ENCODE measurements around the gene SH3BP4. TPM values are rescaled to one million over a fixed set of nuclear protein-coding genes. Genes with fewer than 3 reads are reported as not detected.

Gene SH3BP4
- total and polyA plus RNA-seq, 2 of the 13 experiments (the other 11 are each of a cell fraction or from before 2014, with no cell fraction given): 34.6 to 99.1 TPM

- TF ChIP-seq CENPT (CRISPR knock-in tag; IDR thresholded peaks at IDR 0.05; ENCODE audit: low read depth): peak; percentile 94; the same call in 1 of the 2 replicates
- TF ChIP-seq ZNF552 (CRISPR knock-in tag; IDR thresholded peaks at IDR 0.05; ENCODE audit: borderline replicate concordance): peak; percentile 75
- TF ChIP-seq AHR (CRISPR knock-in tag; IDR thresholded peaks at IDR 0.05): peak; percentile 92; the same call in 1 of the 2 replicates
- TF ChIP-seq ZNF496 (CRISPR knock-in tag; IDR thresholded peaks at IDR 0.05; ENCODE audit: insufficient replicate concordance): no peak
- TF ChIP-seq MAFG (CRISPR knock-in tag; IDR thresholded peaks at IDR 0.05): no peak
- TF ChIP-seq ZNF784 (CRISPR knock-in tag; IDR thresholded peaks at IDR 0.05; ENCODE audit: borderline replicate concordance): peak; percentile 86; the same call in 1 of the 2 replicates
- TF ChIP-seq POLR2AphosphoS5 (IDR thresholded peaks at IDR 0.05; ENCODE audit: low read depth, low read length): no peak; the same call in 1 of the 2 replicates
- TF ChIP-seq MLX (CRISPR knock-in tag; IDR thresholded peaks at IDR 0.05): peak; percentile 94
- no peak for TF ChIP-seq TAF15 (IDR thresholded peaks at IDR 0.05; ENCODE audit: low read depth, low read length, poor library complexity, severe bottlenecking)
- TF ChIP-seq HOXD1 (CRISPR knock-in tag; IDR thresholded peaks at IDR 0.05): peak; percentile 81
- 0 out of 2 replicates have a peak, but pooled peaks have one; percentile 55 for TF ChIP-seq LRRFIP1 (CRISPR knock-in tag; conservative IDR thresholded peaks at IDR 0.05)
- TF ChIP-seq ZNF501 (CRISPR knock-in tag; IDR thresholded peaks at IDR 0.05): peak; percentile 89
- TF ChIP-seq PREB (CRISPR knock-in tag; IDR thresholded peaks at IDR 0.05): no peak
- TF ChIP-seq DZIP1 (CRISPR knock-in tag; IDR thresholded peaks at IDR 0.05): peak; percentile 84
- no peak for TF ChIP-seq HCFC1 (IDR thresholded peaks at IDR 0.05; ENCODE audit: low read depth, low read length)
- no peak for TF ChIP-seq NR3C1 (CRISPR knock-in tag; IDR thresholded peaks at IDR 0.05)
- no peak for TF ChIP-seq ZNF720 (CRISPR knock-in tag; IDR thresholded peaks at IDR 0.05)
- TF ChIP-seq ZNF275 (CRISPR knock-in tag; IDR thresholded peaks at IDR 0.05; ENCODE audit: borderline replicate concordance): peak; percentile 77; the same call in 1 of the 2 replicates
- peak; percentile 90 for TF ChIP-seq MAZ (IDR thresholded peaks at IDR 0.05; ENCODE audit: borderline replicate concordance, low read depth, low read length)
- TF ChIP-seq MAZ (CRISPR knock-in tag; IDR thresholded peaks at IDR 0.05; ENCODE audit: low read depth): peak; percentile 98
Observed at GRCh38 chr2:235005603-235006259, 53.9 kb downstream of the SH3BP4 start (continued).

All from HepG2 (cell line).